ENCODE data around the gene IFNGR2.
"Not testable (repeated sequence)": the region's sequence is repeated elsewhere in the genome, so short reads cannot be mapped to it uniquely, and the experiment has no call there.

Gene IFNGR2

GRCh38 chr21:33461538-33462250 is 58.5 kb downstream of the IFNGR2 start (continued):
- no peak for TF ChIP-seq ZNF133 (tag by site-specific recombination; IDR thresholded peaks at IDR 0.05)
- no peak for TF ChIP-seq ZNF274 (IDR thresholded peaks at IDR 0.05; ENCODE audit: low read length)
- no peak for TF ChIP-seq ZNF274 (tag by site-specific recombination; IDR thresholded peaks at IDR 0.05; ENCODE audit: borderline replicate concordance)
- TF ChIP-seq ZNF10 (tag by site-specific recombination; IDR thresholded peaks at IDR 0.05) = no peak
- no peak for TF ChIP-seq ZNF148 (tag by site-specific recombination; IDR thresholded peaks at IDR 0.05; ENCODE audit: borderline replicate concordance)
- no peak for TF ChIP-seq ZNF311 (tag by site-specific recombination; IDR thresholded peaks at IDR 0.05; ENCODE audit: borderline replicate concordance)
- no peak for TF ChIP-seq ZNF302 (tag by site-specific recombination; IDR thresholded peaks at IDR 0.05; ENCODE audit: low read depth)
- no peak for TF ChIP-seq ZBTB48 (tag by site-specific recombination; IDR thresholded peaks at IDR 0.05)
- no peak for TF ChIP-seq YY1 (tag by site-specific recombination; IDR thresholded peaks at IDR 0.05)

- TF ChIP-seq ZNF121 (tag by site-specific recombination; IDR thresholded peaks at IDR 0.05) = peak; percentile 72
- not testable (repeated sequence) for H3K27ac ChIP-seq (ENCODE audit: extremely low read depth, low read depth, low read length); H3K4me1 ChIP-seq (ENCODE audit: control insufficient read depth, insufficient read depth, low read length); H3K36me3 ChIP-seq (ENCODE audit: control insufficient read depth in 2 of 2, insufficient read depth in 1 of 2, low read length in 2 of 2); H3K4me3 ChIP-seq (ENCODE audit: low read depth, low read length); H3K9me3 ChIP-seq (ENCODE audit: control insufficient read depth, insufficient read depth, low read depth, low read length)
- ChIA-PET POLR2A (interaction anchor here (0.6 to 2.8 kb wide), 2 partner anchors 10 to 68 kb away, joined by 5 to 12 read pairs; partner anchors contain the start of gene TMEM50B), CTCF (interaction anchor here (0.9 kb wide), 1 partner anchor 12 kb away, joined by 3 read pairs; no protein-coding TSS in a partner anchor)
Observed at GRCh38 chr21:33469183-33469582, 66.0 kb downstream of the IFNGR2 start.

- POLR2A ChIA-PET = interaction anchor here (0.8 kb wide), 1 partner anchor 10 kb away, joined by 10 read pairs; the partner anchor contains the start of gene TMEM50B
- H3K9me3 ChIP-seq (ENCODE audit: control insufficient read depth, insufficient read depth, low read depth, low read length) = no peaks in the 10 kb centered on the region
- CTCF ChIA-PET = interaction anchor here (0.6 kb wide), 1 partner anchor 109 kb away, joined by 4 read pairs; no protein-coding TSS in a partner anchor
- H3K4me1 ChIP-seq (ENCODE audit: control insufficient read depth, insufficient read depth, low read length) = no peaks in the 10 kb centered on the region
- no peak overlapping the region for H3K27ac ChIP-seq (ENCODE audit: extremely low read depth, low read depth, low read length)
- H3K4me3 ChIP-seq (ENCODE audit: low read depth, low read length) = no peak overlapping the region
- peaks cover 0 to 4% of the 10 kb centered on the region in 2 experiments; a peak in 2 of 3 replicates for H3K36me3 ChIP-seq (ENCODE audit: control insufficient read depth in 2 of 2, insufficient read depth in 1 of 2, low read length in 2 of 2)
- TF ChIP-seq ZSCAN18 (tag by site-specific recombination; IDR thresholded peaks at IDR 0.05) (no peak), ZIC2 (tag by site-specific recombination; IDR thresholded peaks at IDR 0.05) (peak; percentile 73), GLIS1 (tag by site-specific recombination; IDR thresholded peaks at IDR 0.05) (0 out of 2 replicates have a peak, but pooled peaks have one; percentile 19), OSR2 (tag by site-specific recombination; IDR thresholded peaks at IDR 0.05) (peak; percentile 43; the same call in 1 of the 2 replicates), GLI2 (tag by site-specific recombination; IDR thresholded peaks at IDR 0.05; ENCODE audit: borderline replicate concordance, low read depth) (no peak), ZNF211 (tag by site-specific recombination; IDR thresholded peaks at IDR 0.05; ENCODE audit: low read depth) (no peak), ZNF121 (tag by site-specific recombination; IDR thresholded peaks at IDR 0.05) (peak; percentile 77; the same call in 1 of the 2 replicates), FEZF1 (tag by site-specific recombination; IDR thresholded peaks at IDR 0.05) (0 out of 2 replicates have a peak, but pooled peaks have one; percentile 18), ZNF18 (tag by site-specific recombination; IDR thresholded peaks at IDR 0.05) (peak; percentile 61), ZNF133 (tag by site-specific recombination; IDR thresholded peaks at IDR 0.05) (no peak)
Observed at GRCh38 chr21:33470701-33471100, 67.5 kb downstream of the IFNGR2 start.
